Measurements from ENCODE around the gene WFDC1.

Gene WFDC1

DNA sequence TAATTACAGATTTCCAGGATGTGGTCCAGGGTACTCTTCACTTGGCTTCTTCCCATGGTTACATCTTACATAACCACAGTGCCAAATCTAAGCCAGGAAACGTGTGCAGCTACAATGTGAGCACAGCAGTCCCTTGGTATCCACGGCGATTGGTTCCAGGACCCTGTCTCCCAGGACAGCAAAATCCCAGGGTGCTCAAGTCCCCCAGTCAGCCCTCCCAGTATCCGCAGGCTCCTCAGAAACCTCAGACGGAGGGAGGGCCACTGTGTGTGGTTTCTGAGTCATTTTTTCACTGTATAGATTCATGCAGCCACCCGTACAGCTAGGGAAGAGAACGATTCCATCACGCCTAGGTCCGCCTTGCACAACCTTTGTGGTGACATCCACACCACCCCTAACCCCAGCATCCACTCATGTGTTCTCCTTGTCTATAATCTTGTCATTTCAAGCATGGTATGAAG is 62.5 kb downstream of the WFDC1 start:
- DNase-seq, result no peak

DNA sequence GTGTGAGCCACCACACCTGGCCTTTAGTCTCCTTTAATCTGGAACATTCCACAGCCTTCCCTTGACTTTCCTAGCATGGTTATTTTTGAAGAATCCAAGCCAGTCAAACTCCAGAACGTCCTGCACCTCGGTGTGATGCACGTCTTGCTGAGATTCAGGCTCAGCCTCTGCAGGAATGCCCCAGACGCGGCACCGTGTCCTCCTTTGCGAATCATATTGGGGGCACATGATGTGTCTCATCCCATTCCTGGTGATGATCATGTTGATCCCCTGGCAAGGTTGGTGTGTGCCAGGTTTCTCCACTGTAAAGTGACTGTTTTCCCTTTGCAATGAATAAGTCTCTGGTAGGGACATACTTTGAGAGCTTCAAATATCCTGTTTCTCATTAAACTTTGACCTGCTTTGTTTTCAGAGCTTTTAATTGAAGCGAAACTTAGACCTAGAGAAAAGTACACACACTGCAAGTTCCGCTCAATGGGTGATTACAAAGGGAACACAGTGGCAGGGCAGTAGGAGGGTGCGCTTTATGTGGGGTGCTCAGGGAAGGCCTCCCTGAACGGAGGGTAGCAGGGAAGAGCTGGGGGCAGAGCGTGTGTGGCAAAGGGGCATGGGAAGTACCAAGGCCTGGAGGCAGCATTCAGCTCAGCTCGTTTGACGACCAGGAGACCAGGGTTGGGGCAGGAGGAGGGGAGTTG is 64.1 kb downstream of the WFDC1 start:
- DNase-seq, result no peak

DNA sequence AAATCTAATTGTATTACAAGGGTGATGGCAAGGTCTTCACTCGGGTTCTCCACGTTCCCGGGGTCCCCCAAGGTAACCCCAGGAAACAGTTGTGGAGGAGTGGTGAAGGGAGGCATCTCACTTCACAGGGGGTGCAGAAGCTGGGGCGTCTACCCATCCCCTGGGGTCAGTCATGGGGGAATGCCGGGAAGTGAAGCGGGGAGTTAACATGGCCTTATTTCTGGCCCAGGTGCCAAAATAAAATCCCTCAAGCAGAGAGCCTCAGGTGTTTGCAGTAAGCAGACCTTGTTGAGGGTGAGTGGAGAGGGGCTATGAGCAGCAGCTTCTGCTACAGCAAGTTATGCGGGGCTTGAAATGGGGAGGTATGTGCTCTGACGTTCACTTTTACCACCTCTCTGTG is 64.6 kb downstream of the WFDC1 start:
- DNase-seq, result no peak

DNA sequence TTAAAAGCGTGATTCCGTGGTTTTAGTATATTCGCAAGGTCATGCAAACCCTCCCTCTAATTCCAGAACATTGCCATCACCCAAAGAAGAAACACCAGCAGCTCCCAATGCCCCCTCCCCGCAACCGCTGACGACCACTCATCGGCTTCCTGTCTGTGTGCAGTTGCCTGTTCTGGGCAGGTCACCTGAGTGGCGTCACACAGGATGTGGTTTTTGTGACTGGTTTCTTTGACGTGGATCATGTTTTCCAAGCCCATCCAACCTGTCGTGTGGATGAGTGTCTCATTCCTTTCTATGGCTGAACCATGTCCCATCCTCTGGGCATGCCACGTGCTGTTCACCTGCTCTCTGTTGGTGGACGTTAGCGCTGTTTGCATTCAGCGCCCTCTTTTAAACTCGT is 65.5 kb downstream of the WFDC1 start:
- DNase-seq, result no peak

DNA sequence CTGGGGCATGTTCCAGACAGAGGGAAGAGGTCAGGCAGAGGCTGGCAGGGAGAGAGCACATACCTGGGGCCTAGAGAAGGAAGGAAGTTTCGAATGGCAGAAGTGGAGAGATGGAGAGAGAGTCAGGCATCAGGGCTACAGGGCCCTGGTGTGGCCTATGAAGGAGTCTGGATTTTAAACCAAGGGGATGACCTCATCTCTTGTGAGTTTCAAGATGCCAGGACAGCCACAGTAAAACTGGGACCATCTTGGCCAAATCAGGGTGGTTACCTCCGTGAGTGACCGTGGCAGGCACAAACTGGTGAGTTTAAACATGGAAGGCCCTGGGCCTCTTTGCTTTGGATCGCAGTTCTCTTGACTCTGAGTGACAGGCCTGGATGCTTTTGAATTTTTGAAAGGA is 66.1 kb downstream of the WFDC1 start:
- no peak for DNase-seq

DNA sequence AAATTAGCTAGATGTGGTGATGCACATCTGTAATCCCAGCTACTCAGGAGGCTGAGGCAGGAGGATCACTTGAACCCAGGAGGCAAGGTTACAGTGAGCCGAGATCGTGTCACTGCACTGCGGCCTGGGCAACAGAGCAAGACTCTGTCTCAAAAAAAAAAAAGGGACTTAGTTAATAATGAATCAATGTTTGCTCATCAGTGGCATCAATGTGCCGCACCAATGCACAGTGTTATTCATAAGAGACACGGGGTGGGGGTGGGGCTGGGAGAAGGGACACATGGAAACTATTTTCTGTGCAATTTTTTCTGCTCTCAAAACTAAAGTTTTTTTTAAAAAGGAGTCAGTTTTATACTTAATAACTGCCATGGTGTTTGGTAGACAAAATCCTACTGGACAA is 66.9 kb downstream of the WFDC1 start:
- DNase-seq, result no peak

DNA sequence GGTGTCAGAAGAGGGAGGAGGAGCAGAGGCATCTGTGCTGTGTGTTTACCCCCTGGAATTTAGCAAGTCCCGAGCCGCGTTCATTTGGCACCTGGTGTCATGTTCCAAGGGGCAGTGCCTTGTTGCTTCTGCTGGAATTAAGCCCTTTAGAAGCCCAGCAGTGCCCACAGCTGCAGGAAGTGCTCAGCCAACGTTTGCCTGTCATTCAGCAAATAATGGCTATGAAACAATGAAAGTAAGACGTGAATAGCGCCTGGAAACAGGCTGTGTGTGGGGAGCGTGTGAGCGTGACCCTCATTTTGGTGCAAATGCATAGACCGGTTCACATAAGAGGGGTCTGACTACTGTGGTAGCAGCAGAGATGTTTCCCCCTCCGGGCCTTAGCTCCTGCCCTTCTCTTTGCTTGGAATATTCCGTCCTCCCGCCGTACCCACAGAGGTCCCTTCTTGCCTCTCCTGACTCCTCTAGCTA is 67.8 kb downstream of the WFDC1 start:
- no peak for DNase-seq

DNA sequence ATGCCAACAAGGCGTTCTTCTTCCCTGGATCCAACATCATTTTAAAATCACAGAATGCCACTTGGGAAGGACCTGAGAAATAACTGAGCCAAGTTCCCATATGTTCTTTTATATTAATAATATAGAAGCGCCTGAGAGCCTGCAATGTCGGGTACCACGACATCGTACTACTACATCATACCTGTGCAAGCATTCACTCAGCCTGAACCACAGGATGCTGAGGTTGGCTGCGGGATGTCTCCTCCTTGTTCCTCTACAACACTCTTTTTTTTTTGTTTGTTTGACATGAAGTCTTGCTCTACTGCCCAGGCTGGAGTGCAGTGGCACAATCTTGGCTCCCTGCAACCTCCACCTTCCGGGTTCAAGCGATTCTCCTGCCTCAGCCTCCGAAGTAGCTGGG is 71.5 kb downstream of the WFDC1 start:
- DNase-seq, result no peak

DNA sequence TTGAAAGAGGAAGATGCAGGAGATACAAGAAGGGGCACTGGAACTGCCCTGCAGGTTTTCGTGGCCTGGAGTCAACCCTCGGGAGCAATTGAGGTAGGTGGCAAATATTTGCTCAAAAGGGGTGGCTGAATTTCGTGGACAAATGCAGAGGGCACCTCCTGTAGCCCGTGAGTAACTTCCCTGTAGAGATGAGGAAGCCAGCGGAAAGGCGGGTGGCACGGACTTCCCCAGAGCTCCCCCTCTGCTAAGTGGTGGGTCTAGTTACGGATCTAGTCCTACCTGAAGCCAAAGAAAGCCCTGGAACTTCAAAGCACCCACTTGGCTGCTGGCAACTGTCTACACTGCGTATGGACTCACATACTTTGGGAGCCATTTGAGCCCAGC is 72.6 kb downstream of the WFDC1 start:
- DNase-seq, result no peak

DNA sequence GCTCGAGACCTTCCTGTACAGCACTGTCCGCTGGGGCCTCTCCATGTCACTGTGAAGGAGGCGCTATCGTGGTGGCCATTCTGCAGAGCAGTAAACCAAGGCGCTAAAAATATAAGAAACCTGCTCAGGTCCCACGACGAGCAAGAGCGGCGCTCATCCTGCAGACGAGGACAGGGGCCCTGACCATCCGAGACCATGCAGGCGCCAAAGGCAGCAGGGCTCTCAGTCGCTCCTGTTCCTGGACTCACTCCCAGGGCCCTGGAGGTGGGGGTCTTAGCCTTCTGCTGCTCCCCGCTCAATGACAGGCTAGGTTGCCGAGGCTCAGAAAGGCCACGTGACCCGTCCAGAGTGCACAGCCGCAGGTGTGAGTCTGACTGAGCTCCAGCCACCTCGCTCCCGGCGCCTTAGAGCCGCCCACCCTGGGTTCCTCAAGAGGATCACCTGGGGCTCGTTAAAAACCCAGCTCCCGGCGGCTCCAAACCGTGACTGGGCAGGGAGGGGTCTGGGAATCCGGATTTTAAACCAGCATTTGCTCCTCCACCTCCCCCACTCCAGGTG is 73.2 kb downstream of the WFDC1 start:
- no peak for DNase-seq

DNA sequence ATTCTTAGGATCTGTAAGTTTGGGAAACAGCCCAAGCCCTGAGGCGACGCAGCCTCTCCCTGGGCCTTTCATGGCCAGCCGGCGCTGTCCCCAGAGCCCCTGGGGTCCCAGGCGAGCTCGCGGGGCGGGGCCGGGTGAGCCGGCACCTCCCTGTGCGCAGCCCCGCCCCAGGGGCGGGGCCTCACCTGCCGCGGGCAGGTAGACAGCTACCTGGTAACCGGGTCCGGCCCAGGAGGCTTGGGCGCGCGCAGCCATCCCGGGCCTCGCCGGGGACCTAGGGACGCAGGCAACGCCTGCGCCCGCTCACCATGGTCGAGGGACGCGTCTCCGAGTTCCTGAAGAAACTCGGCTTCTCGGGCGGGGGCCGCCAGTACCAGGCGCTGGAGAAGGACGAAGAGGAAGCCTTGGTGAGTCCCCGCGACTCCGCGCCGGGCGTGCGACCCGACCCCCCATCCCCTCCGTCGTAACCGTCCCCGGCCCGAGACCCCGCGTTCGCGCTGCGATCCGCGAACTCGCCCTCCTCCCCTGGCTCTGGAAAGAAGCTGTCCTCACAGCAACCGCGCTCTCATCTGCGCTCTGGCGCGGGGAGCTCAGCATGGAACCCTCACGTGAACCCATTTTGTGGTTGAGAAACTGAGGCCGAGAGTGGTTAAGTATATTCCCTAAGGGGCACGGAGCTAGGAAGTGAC is 73.8 kb downstream of the WFDC1 start, which contains the start of gene ATP2C2:
Gene ATP2C2, plus strand, starts transcription at position 231 of the 689 bp plus-strand sequence. Its CDS starts 78 bp downstream, at position 309.
- no peak for DNase-seq

DNA sequence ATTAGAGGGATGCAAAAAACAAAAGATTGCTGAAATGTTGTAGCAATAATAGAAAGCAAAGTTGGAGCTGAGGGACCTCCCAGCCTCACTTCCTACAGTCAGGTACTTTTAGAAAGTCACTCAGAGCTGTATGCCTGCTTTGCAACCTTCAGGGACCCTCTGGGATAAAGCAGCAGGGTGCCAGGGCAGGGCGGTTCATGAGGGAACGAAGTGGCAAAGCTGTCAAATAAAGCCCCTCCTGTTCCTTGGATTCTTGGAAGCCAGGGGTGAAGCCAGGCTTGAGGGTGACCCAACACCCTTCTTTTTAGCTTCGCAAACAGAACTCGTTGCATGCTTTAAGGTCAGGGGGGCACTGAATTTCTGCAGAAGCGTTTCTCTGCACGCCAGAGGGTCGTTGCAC is 74.4 kb downstream of the WFDC1 start:
- no peak for DNase-seq

DNA sequence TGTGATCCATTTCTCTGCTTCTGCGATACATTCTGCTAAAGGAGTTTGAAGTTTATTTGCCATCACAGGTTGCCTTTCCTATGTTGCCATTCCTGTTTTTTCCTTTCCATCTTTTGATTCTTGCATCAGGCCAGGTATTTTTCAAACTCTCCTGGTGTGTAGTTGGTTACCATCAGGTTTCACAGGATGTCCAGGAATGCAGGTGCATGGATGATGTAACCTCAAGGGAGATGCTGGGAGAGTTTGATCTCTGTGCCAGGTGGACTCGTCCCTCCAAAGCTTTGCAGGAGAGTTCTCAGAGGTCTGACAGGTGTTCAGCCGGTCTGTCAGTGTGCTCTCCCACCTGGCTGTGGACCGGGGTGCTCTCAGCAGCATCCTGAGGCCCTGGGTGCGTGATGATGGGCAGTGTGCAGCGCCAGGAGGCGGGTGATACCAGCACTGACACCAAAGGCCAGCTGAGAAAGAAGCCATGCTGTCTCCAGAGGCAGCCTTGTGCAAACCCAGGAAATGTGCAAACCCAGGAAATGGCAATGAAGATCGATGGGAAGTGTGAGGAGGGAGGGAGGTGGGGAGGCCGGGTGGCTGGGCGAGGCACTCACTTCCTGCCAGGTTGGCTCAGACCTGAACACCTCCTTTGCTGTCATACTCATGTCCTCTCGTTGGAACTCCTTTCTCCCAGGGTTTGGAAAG is 75.4 kb downstream of the WFDC1 start:
- no peak for DNase-seq

DNA sequence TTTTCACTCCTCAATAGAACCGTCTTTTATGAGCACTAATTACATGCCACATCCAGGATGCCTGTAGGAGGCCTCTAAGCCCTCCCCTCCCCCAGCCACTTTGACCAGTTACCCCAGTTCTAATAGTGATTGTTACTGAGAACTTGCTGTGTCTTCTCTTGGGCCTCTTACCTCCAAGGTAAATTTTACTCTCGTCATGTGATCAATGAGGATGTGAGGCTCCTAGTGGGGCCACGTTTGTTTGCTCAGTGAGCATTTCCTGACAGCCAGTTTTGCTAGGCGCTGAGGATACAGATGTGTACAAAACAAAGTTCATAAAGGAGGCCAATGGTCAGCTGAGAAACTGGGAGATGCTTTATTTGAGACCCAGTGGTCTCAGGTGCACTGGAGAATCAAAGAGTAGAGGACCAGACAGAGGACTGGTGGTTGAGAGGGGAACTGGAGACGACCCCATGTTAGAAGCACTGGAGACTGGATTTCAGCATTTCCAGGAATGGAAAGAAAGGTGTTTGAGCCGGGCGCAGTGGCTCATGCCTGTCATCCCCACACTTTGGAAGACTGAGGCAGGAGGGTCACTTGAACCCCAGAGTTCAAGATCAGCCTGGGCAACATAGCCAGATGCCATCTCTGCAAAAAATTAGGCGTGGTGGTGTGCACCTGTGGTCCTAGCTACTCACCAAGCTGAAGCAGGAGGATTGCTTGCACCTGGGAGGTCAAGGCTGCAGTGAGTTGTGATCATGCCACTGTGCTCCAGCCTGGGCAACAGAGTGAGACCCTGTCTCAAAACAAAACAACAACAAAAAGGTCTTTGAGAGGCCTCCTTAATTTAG is 76.3 kb downstream of the WFDC1 start:
- no peak for DNase-seq

DNA sequence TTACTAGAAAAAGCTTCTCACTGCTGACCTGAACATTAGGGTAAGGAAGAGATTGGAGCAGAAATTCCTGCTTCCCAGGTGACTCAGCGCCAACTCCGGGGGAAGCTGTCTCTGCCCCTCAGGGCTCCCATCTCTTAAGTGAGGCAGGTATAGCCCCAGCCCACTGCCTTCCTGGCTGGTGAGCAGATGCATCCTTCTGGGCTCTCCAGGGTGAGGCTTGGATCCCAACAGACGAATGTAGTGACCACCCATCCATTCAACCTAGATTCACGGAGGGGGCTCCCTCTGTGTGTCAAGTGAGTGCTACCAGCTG is 76.8 kb downstream of the WFDC1 start:
- no peak for DNase-seq

DNA sequence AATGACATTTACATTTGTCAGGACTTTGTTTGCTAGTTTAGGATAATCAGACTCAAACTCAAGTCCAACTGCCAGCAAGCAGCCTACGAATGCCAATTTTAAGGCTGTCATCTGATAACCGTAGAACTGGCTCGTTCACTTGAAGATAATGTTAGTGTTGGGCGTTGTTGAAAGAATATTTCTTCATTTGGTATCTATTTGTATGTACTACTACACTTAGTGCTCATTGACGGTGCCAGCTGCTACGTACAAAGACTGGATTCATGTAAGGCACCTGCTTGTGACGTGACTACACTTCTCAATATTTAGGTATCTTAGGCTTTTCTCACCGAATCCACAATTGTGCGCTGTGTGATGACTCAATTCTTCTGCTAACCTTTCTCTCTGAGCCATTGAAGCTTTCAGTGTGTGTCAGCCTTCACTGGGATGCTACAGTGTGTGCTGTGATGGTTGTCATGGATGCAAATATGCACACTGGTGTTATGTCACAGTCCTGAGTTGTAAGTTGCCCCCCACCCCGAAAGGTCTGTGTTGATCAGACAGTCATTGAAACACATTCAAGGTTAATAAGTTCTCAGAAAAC is 79.3 kb downstream of the WFDC1 start:
- no peak for DNase-seq

DNA sequence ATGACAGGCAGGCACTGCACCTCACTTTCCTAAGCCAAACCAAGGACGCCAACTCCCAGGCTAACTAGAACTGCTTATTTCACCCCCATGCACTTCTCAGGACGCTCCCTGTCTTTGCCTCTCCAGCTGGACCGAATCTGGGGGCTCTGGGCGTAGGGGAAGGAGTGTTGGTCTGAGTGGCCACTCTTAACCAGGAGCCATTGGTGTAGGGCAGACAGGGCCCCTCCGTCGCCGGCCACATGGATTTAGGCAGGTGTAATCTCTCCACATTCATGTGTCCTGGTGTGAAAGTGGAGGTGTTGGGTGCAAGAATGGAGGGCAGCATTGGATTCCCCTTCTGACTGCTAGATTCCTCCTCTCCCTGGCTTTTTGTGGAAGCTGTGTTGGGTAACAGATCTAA is 83.4 kb downstream of the WFDC1 start:
- no peak for DNase-seq

DNA sequence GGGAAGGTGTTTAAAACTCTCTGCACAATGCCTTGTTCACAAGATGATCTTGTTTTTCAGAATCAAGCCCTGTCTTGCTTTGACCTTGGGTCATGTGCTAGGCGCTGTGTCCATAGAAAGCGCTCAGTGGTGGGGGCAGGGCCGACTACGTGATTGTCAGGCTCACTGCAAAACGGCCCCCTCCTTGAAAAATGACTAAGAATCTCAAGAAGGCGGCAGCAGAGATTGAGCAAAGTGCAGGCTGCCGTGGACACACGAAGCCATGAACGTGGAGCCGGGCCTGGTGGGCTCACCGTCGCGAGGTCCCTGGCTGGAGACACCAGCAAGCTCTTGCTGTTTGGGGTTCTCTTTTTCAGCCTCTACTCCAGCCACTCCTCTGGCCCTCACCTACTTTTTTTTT is 83.9 kb downstream of the WFDC1 start:
- no peak for DNase-seq

DNA sequence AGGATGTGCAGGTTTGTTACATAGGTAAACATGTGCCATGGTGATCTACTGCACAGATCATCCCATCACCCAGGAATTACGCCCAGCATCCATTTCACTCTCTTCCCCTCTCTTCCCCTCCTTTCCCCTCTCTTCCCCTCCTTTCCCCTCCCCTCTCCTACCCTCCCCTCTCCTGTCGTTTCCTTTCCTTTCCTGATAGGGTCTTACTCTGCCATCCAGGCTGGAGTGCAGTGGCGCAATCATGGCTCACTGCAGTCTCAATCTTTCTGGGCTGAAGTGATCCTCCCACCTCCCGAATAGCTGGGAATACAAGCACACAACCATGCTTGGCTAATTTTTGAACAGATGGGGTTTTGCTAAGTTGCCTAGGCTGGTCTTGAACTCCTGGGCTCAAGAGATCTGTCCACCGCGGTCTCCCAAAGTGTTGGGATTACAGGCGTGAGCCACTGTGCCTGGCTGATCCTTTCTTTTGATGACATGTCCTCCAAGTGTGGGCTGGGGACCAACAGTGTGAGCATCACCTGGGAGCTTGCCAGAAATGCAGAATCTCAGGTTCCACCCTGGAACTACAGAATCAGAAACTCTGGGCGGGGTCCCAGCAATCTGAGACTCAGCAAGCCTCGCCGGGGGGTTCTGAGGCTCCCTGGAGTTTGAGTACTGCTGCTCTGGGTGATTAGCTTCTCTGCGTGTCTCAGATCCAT is 84.5 kb downstream of the WFDC1 start:
- no peak for DNase-seq

All from femur (tissue), 1 donor.